Ectodermal cell (in vitro differentiated cells): ENCODE data around the gene MPPED2.

Source experiments
- H3K27ac ChIP-seq: 2 replicates; pipeline ENCODE4 v1.7.0; 2013; ENCODE audit warnings: mild to moderate bottlenecking, low read depth, low read length; ENCODE audit not compliant: insufficient read depth, poor library complexity, severe bottlenecking
- H3K27me3 ChIP-seq: 2 replicates; pipeline ENCODE4 v1.7.0; 2013; ENCODE audit warnings: mild to moderate bottlenecking, low read length; ENCODE audit not compliant: insufficient read depth, control insufficient read depth, poor library complexity, severe bottlenecking
- H3K36me3 ChIP-seq: one replicate; pipeline ENCODE4 v1.7.0; 2013; ENCODE audit warnings: low read length; ENCODE audit not compliant: control insufficient read depth, insufficient read depth
- H3K4me1 ChIP-seq: one replicate; pipeline ENCODE4 v1.7.0; 2013; ENCODE audit warnings: low read length; ENCODE audit not compliant: control insufficient read depth, insufficient read depth
- H3K4me3 ChIP-seq: 2 replicates; pipeline ENCODE4 v1.7.0; 2013; ENCODE audit warnings: low read depth, low read length, control low read depth; ENCODE audit not compliant: insufficient read depth
- H3K9me3 ChIP-seq: 2 replicates; pipeline ENCODE4 v1.7.0; 2013; ENCODE audit warnings: mild to moderate bottlenecking, low read length, moderate library complexity; ENCODE audit not compliant: control insufficient read depth
- WGBS, 2 experiments: methylation state at CpG; one replicate each; pipeline ENCODE4 v1.1.7; 2013; ENCODE audit warnings: missing lambda C conversion rate in 2 of 2; 5-methylcytosine and 5-hydroxymethylcytosine counted together

The MPPED2 gene

GRCh38 chr11:30380846-30381245 lies 205.3 kb downstream of the MPPED2 start:
- Histone ChIP-seq H3K4me1 (no peaks in the 10 kb centered on the region), H3K9me3 (no peaks in the 10 kb centered on the region), H3K27me3 (no peaks in the 10 kb centered on the region), H3K36me3 (no peaks in the 10 kb centered on the region), H3K4me3 (no peak overlapping the region), H3K27ac (no peak overlapping the region)

- Histone ChIP-seq H3K36me3 (no peaks in the 10 kb centered on the region), H3K4me3 (no peak overlapping the region), H3K27ac (no peak overlapping the region), H3K4me1 (no peaks in the 10 kb centered on the region), H3K9me3 (no peaks in the 10 kb centered on the region), H3K27me3 (no peaks in the 10 kb centered on the region)
- WGBS, 2 experiments: 86 to 97% methylated on average over 2 of the region's 2 CpGs
Observed at GRCh38 chr11:30377347-30377746, 208.8 kb downstream of the MPPED2 start.

GRCh38 chr11:30370164-30370563 lies 216.0 kb downstream of the MPPED2 start:
- Histone ChIP-seq H3K27me3 (no peaks in the 10 kb centered on the region), H3K27ac (no peak overlapping the region)
- no CpG with 5 or more reads among the region's 1 CpG for WGBS, 2 experiments

GRCh38 chr11:30368394-30368793 lies 217.8 kb downstream of the MPPED2 start:
- H3K9me3 ChIP-seq: no peaks in the 10 kb centered on the region
- H3K4me1 ChIP-seq: peaks cover 12% of the 10 kb centered on the region
- H3K4me3 ChIP-seq: no peak overlapping the region
- no peaks in the 10 kb centered on the region for H3K27me3 ChIP-seq
- 97 to 98% methylated on average over 3 to 4 of the region's 4 CpGs for WGBS, 2 experiments
- no peaks in the 10 kb centered on the region for H3K36me3 ChIP-seq
- no peak overlapping the region for H3K27ac ChIP-seq

More at GRCh38 chr11:30370164-30370563, 216.0 kb downstream of the MPPED2 start:
- no peaks in the 10 kb centered on the region for H3K36me3 ChIP-seq
- no peaks in the 10 kb centered on the region for H3K9me3 ChIP-seq
- no peaks in the 10 kb centered on the region for H3K4me1 ChIP-seq
- no peak overlapping the region for H3K4me3 ChIP-seq

- no peak overlapping the region for H3K27ac ChIP-seq
- H3K4me1 ChIP-seq: peaks cover 12% of the 10 kb centered on the region
- H3K36me3 ChIP-seq: no peaks in the 10 kb centered on the region
- H3K27me3 ChIP-seq: no peaks in the 10 kb centered on the region
- WGBS, 2 experiments: 94% methylated on average over 3 of the region's 3 CpGs
- no peaks in the 10 kb centered on the region for H3K9me3 ChIP-seq
- no peak overlapping the region for H3K4me3 ChIP-seq
Observed at GRCh38 chr11:30365793-30366517, 220.2 kb downstream of the MPPED2 start.

GRCh38 chr11:30364837-30365482 lies 221.2 kb downstream of the MPPED2 start:
- 90 to 98% methylated on average over 8 to 9 of the region's 9 CpGs for WGBS, 2 experiments
- Histone ChIP-seq H3K9me3 (no peaks in the 10 kb centered on the region), H3K36me3 (no peaks in the 10 kb centered on the region), H3K4me1 (peaks cover 12% of the 10 kb centered on the region), H3K27ac (no peak overlapping the region), H3K27me3 (no peaks in the 10 kb centered on the region), H3K4me3 (no peak overlapping the region)

- Histone ChIP-seq H3K27ac (no peak overlapping the region), H3K4me1 (peaks cover 12% of the 10 kb centered on the region), H3K9me3 (no peaks in the 10 kb centered on the region), H3K36me3 (no peaks in the 10 kb centered on the region), H3K27me3 (no peaks in the 10 kb centered on the region), H3K4me3 (no peak overlapping the region)
- WGBS, 2 experiments: 55 to 61% methylated on average over 7 of the region's 7 CpGs
Observed at GRCh38 chr11:30364139-30364836, 221.9 kb downstream of the MPPED2 start.

- no peaks in the 10 kb centered on the region for H3K36me3 ChIP-seq
- no peaks in the 10 kb centered on the region for H3K9me3 ChIP-seq
- H3K4me3 ChIP-seq: no peak overlapping the region
- H3K4me1 ChIP-seq: peaks cover 12% of the 10 kb centered on the region
- no peaks in the 10 kb centered on the region for H3K27me3 ChIP-seq
- no peak overlapping the region for H3K27ac ChIP-seq
Observed at GRCh38 chr11:30360741-30361140, 225.4 kb downstream of the MPPED2 start.
